DMS 273 treated with DMSO at 0.1 percent for 48 hours (cell line): ENCODE results near the gene JADE3.
"Not testable (repeated sequence)": the region's sequence is repeated elsewhere in the genome, so short reads cannot be mapped to it uniquely, and the experiment has no call there.

Source experiments
- DNase-seq: peaks from one replicate; lab custom pipeline; 2025; lab: John Stamatoyannopoulos, UW

JADE3 gene

GRCh38 chrX:46935295-46935694 lies 23.1 kb downstream of the JADE3 start:
- DNase-seq: no peak

GRCh38 chrX:46938589-46938988 lies 26.4 kb downstream of the JADE3 start:
- DNase-seq: no peak

GRCh38 chrX:46941341-46941740 lies 29.1 kb downstream of the JADE3 start:
- DNase-seq: no peak

GRCh38 chrX:46953137-46953527 lies 40.9 kb downstream of the JADE3 start:
- no peak for DNase-seq

- DNase-seq: no peak
Observed at GRCh38 chrX:46953597-46953996, 41.4 kb downstream of the JADE3 start.

GRCh38 chrX:46954716-46955115 lies 42.5 kb downstream of the JADE3 start:
- DNase-seq: no peak

- not testable (repeated sequence) for DNase-seq
Observed at GRCh38 chrX:46956589-46956988, 44.4 kb downstream of the JADE3 start.

GRCh38 chrX:46957297-46957696 lies 45.1 kb downstream of the JADE3 start:
- DNase-seq: no peak

- DNase-seq: no peak
Observed at GRCh38 chrX:46959101-46959500, 46.9 kb downstream of the JADE3 start.

- no peak for DNase-seq
Observed at GRCh38 chrX:46959985-46960700, 47.9 kb downstream of the JADE3 start.

GRCh38 chrX:46961097-46961496 lies 48.9 kb downstream of the JADE3 start:
- DNase-seq: no peak

GRCh38 chrX:46961574-46962283 lies 49.5 kb downstream of the JADE3 start:
- no peak for DNase-seq

GRCh38 chrX:46965125-46965758 lies 53.0 kb downstream of the JADE3 start:
- no peak for DNase-seq

GRCh38 chrX:46967547-46967946 lies 55.3 kb downstream of the JADE3 start:
- no peak for DNase-seq

GRCh38 chrX:46977046-46977445 lies 64.8 kb downstream of the JADE3 start:
- not testable (repeated sequence) for DNase-seq

GRCh38 chrX:46978341-46979291 lies 66.4 kb downstream of the JADE3 start:
- peak; percentile 55 for DNase-seq

- DNase-seq: no peak
Observed at GRCh38 chrX:46984705-46985104, 72.5 kb downstream of the JADE3 start.

- no peak for DNase-seq
Observed at GRCh38 chrX:46989548-46989947, 77.3 kb downstream of the JADE3 start.

- no peak for DNase-seq
Observed at GRCh38 chrX:46991664-46992063, 79.4 kb downstream of the JADE3 start.

GRCh38 chrX:46992070-46992469 lies 79.8 kb downstream of the JADE3 start:
- no peak for DNase-seq

GRCh38 chrX:46994096-46994495 lies 81.9 kb downstream of the JADE3 start:
- no peak for DNase-seq

- no peak for DNase-seq
Observed at GRCh38 chrX:47012131-47012530, 99.9 kb downstream of the JADE3 start.
